Measurements from ENCODE around the gene TSSK6.
A peak's percentile ranks its signal among the peaks of the same experiment; 100 is the strongest.

The TSSK6 gene

DNA sequence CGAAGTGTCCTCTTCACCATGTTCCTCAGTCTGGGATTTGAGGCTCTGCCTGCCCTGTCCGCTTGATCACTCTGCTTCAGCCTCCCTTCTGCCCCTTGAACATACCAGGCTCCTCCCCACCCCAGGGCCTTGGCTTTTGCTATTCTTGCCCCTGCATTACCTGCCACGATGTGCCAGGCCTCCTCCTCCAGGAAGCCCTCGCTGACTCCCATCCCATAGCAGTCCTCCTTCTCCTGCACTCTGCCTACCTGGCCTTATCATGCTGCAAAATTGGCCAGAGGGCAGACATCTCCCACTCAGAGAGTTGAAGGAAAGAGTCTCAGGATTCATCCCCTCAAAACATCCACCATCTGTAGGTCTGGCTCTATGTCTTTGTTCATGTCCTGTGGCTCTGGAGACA is 15.5 kb upstream of the TSSK6 start:
- no peak for DNase-seq (ENCODE audit: low read depth)

DNA sequence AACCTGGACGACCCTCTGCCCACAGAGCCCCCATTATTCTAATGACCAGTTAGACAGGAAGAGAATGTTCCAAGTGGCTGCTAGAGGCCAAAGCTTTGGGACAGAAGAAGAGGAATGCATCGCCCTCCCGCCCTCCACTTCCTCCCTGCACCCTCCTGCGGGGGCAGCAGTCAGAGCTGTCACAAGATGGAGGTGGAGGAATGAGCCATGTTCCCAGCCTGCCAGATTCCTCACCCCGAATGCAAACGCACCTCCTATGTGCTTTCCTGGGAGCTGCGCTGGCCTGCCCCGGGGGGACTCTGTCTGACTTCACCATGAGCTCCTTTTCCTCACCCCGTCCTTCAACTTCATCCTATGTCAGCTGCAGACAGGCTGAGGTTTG is 15.1 kb upstream of the TSSK6 start:
- DNase-seq (ENCODE audit: low read depth): no peak

DNA sequence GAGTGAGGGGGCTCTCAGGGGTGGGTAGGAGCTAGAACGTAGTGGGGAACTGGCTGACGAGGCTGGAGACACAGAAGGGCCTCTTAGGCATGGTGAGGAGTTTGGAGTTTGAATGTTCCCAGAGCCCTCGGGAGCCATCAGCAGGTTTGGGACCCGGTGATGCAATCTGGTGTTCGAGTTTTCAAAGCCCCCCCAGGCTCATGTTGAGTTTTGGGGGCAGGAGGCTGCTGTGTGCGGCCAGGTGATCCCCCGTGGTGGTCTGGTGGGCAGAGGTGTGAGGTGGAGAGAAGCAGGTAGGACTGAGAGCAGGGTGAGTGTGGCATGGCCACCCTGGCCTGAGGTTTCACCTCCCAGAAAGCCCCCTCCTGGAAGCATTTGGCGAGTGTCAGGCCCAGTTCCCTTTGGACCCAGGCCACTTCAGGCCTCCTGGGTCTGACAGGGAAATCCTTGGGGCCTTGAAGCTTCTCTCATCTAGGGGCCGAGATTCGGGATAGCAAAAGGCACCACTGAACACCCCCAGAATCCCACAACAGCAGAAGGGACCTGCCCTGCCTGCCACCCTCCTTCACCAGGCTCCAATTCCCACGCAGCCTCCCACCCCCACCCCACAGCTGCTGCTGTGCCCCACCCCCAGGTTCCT is 14.6 kb upstream of the TSSK6 start:
- no peak for DNase-seq (ENCODE audit: low read depth)

DNA sequence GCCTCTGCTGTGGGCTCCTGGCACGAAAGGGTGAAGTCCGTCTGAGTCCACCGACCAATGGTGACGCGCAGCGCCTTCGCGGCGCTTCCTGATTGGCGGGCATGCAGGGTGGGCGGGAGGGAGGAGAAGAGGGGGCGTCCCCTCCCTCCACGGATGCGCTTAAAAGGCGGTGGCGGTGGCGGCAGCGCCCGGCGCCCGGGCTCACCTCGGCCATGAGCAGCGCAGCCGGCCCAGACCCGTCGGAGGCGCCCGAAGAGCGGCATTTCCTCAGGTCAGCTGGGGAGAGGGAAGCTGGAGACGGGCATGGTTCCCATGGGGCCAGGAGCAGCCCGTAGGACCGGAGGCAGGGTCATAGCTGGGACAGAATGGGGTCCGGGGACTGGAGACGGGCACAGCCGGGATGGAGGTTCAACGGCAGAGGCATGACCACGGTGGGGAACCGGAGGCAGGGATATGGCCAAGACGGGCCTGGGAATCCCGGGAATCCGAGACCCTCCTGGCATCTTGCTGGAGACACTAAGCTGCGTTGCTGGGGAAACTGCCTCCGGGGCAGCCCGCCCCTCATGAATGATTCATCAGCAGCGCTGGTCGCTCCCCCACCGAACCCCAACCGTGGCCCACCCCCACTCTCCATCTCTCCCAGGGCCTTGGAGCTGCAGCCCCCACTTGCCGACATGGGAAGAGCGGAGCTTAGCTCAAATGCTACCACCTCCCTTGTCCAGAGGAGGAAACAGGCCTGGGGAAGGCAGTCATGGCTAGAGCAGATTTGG is 13.6 kb upstream of the TSSK6 start, which contains the start of gene YJEFN3:
Gene YJEFN3 (plus strand): TSS at position 191 of the 770 bp plus-strand sequence. CDS start 22 bp downstream, at position 213.
- no peak for DNase-seq (ENCODE audit: low read depth)

DNA sequence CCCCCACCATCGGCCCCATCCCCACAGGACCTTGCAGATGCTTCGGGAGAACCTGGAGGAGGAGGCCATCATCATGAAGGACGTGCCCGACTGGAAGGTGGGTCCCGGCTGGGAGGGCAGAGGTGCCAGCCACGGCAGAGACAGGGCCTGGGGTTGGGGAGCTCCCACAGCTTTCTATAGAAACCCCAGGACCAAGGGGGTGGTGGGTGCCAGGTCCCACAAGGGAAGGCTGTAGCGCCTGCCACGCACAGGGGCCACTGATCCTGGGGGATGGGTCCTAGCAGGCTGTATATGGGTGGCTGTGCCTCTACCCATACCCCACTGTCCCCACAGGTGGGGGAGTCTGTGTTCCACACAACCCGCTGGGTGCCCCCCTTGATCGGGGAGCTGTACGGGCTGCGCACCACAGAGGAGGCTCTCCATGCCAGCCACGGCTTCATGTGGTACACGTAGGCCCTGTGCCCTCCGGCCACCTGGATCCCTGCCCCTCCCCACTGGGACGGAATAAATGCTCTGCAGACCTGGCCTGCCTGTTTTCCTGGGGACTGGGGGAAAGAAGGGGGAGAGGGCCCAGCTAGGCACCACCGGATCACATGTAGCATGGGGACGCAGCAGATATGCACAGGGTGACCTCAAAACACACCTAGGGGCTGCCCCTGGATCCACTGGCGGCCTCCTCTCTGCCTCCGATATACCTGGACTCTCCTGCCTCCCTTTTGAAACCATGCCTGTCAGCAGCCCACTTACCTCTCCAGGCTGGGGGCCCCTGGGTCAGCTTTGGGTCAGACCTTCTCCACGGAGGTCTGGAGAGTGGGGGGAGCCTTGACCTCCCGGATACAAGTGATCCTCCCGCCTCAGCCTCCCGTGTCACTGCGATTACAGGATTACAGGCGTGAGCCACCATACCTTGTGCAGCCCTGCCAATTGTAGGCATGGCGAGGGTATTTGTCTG is 12.6 kb upstream of the TSSK6 start:
- no peak for DNase-seq (ENCODE audit: low read depth)

DNA sequence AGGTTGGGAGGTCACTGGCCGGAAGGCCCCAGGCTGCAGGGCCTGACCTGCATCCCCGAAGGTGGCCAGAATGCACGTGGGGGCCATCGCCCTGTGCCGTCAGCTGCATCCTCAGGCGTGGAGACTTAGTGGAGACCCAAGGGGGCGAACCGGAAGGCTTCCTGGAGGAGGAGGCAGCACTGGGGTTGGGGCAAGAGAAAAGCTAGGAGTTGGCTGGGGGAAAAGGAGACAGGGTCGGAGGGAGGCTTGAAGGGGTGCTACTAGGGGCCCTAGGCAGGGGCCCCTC is 12.0 kb upstream of the TSSK6 start:
- DNase-seq (ENCODE audit: low read depth): no peak

DNA sequence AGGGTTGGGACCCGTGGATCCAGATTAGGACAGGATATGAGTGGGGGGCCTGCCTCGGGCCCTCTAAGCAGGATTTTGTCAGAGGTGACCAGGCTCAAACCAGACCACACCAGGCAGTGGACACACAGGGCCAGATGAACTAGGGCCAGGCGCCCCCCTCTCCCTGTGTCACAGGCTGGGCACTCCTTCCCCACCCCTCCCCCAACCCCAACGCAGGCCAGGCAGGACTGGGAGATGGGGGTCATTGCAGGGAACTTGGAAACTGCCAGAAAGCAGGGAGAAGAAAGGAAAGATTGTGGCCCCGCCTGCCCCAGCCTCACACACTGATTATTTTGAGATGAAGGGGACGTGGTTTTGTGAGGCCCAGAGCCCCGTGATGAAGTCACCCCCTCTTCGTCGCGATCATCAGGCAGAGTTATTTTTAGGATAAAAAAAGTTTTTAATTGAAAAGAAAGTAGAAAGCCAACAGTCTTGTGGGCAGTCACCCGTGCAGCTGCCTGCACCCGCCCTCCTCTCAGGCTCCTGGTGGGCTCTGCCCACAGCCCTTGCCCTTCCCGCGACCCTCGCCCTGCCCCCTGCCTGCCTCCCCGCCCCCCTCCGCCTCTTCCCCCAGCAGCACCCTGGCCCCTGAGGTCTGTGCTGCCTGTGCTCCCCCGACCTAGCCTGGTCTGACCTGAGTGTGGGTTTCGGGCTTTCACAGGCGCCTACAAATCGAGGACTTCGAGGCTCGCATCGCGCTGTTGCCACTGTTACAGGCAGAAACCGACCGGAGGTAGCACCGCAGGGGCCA is 11.4 kb upstream of the TSSK6 start:
- DNase-seq (ENCODE audit: low read depth): no peak

DNA sequence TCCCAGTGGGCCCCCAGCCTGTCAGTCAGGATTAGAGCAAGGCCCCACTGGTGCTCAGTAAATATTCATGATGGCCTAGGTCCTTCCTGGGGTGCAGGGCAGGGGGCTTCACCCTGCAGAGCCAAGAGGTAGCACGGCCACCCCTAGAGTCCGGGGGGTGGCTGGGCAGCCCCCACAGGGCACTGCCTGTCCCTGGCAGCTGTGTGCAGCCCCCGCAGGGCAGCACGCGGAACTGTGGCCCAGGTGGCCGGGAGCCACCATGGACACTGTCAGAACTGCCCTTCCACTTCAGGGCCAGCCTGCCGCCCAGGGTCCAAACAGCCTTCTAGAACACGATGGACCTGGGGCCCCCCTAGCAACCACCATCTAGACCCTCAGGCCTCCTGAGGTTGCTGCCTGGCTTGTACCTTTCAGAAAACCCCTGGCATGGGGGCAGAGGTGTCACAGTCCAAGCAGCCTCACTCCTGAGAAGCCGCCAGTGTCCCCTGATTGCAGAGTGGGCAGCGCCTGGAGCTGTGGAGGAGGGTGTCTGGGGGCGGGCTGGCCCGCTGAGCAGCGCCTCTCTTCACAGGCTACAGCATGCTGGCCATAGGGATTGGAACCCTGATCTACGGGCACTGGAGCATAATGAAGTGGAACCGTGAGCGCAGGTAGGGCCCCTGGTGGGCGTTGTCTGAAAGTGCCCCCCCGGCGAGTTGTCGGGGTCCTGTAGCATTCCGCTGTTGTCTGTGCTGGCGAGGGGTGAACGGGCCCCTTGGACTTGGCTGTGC is 10.4 kb upstream of the TSSK6 start:
- DNase-seq (ENCODE audit: low read depth): no peak

DNA sequence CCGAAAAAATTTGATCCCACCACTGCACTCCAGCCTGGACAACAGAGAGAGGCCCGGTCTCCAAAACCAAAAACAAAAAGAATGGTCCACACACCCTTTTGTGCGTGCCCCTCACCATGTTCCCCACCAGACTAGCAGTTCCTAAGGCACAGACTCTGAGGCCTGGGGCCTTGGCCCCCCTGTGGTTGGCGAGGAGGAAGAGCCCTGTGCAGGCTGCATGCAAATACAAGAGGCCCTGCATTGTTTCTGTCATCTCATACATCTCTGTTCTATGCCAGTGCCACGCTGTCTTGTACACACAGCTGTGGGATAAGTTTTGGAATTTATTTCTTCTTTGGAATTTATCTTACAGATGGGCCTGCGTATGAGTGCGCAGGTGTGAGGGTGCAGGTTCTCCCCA is 8.7 kb upstream of the TSSK6 start:
- no peak for DNase-seq (ENCODE audit: low read depth)

DNA sequence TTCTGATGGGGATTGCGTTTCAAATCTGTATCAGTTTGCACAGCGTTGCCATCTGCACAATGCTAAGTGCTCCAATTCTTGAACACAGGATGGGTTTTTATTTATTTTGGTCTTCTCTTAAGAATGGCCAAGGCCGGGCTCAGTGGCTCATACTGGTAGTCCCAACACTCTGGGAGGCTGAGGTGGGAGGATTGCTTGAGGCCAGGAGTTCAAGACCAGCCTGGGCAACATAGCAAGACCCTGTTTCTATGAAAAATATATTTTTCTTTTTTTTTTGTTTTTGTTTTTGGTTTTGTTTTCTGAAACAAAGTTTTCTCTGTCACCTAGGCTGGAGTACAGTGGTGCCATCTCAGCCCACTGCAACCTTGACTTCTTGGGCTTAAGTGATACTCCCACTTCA is 7.8 kb upstream of the TSSK6 start:
- DNase-seq (ENCODE audit: low read depth): no peak

DNA sequence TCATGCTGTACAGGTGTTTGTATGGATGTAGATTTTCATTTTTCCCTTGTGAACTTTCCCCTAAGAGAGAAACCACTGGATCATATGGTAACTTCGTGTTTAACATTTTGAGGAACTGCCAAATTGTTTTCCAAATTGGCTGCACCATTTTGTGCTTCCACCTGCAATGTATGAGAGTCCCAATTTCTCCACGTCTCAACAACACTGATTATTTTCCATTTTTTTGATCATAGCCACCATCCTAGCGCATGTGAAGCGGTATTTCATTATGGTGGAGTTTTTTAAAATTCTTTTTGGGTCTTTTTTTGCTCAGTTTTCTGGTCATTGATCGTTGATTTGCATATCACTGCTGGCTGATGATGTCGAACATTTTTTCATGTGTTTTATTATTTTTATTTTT is 5.6 kb upstream of the TSSK6 start:
- no peak for DNase-seq (ENCODE audit: low read depth)

DNA sequence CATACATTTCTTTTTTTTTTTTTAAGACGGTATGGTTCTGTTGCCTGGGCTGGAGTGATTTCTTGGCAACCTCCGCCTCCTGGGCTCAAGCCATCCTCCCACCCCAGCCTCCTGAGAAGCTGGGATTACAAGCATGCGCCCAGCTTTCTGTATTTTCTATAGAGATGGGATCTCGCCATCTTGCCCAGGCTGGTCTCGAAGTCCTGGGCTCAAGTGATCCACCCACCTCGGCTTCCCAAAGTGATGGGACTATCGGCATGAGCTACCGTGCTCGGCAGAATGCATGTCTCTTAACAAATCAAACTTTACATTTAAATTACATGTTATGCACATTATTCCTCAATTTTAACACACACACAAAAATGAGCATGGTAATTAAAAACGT is 1.9 kb upstream of the TSSK6 start:
- no peak for DNase-seq (ENCODE audit: low read depth)

DNA sequence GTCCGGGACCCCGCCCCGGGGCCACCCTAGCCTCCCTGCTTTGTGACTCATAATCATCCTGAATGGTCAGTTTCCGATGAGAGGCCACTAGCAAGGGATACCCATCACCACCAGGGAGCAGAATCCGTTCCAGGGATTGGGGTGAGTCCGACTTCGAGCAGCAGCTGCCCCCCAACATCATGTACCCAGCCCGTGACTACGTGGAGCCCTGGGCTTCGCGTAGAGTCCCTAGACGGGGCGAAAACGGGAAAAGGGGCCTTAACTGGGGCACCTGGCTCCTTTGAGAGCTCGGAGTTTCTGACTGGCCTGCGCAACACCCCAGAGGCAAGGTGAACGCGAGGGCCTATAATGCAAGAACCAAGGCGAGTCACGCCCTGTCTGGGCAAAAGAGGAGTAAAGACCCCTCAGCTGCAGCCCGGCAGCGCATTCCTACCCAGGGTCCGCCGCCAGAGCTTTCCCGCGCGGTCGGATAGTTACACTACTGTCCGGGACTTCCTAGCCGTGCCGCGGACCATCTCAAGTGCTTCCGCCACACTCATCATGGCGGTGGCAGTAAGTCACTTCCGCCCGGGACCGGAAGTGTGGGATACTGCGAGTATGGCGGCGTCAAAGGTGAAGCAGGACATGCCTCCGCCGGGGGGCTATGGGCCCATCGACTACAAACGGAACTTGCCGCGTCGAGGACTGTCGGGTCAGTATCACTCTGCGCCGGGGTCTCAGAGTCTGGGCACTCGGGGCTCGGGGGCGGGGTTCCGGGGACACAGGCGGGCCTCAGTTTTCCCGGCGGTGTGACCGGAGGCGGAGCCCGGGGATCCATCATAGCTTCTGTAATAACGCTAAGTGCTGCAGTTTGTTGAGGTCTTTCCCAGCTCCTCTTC is 533 bp upstream of the TSSK6 start, which contains the start of gene NDUFA13:
Gene NDUFA13 (plus strand): TSS at position 584 of the 878 bp plus-strand sequence. CDS start 14 bp downstream, at position 598.
- DNase-seq (ENCODE audit: low read depth): peak; percentile 91

DNA sequence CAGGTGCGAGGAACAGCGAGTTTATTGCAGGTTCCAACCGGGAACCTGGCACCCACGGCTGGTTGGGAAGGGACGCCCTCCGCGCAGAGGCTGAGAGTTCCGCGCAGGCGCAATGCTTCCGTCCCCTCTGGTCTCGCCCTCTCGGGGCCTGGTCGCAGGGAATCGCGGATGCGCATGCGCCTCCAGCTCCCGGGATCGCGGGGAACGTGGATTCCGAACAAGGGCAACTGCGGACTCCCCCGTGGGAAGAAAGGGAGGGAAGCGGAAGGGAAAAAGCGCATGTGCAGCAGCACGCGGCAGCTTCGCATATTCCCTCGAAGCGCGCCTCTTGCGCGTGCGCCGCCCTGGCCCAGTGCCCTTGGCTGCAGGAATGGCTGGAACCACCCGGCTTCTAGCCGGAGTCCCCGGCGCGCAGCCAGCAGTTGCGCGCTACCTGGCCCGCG is 1.1 kb downstream of the TSSK6 start:
- no peak for DNase-seq (ENCODE audit: low read depth)

DNA sequence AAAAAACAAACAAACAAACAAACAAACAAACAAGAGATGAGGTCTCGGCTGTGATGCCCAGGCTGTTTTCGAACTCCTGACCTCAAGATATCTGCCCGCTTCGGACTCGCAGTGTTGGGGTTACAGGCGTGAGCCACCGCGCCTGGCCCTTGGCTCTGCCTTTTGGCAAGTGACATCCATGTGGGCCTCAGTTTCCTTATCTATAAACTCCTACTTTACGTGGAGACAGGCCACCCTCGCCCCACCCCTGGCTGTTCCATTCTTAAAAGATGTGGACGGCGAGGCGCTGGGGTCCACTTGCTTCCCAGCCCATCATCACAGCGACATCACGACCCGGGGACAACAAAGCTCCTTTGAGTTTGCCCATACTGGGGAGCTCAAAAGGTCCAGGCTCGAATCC is 1.7 kb downstream of the TSSK6 start:
- no peak for DNase-seq (ENCODE audit: low read depth)

DNA sequence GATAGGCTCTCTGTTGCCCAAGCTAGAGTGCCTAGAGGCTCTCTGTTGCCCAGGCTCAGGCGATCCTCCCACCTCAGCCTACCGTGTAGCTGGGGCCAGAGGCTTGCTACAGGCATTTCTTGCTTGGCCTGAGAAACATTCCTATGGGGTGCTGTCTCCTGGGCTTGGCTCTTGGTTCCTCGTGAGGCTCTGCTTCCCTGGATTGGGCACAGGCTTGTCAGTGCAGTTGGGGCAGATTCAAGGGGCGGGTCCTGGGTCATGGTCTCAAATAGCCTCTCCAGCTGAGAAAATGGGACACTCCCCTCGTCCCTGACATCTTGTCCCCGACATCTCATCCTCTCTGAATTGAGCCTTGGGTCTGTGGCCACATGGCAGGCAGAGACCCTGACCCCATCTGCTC is 4.9 kb downstream of the TSSK6 start:
- no peak for DNase-seq (ENCODE audit: low read depth)

DNA sequence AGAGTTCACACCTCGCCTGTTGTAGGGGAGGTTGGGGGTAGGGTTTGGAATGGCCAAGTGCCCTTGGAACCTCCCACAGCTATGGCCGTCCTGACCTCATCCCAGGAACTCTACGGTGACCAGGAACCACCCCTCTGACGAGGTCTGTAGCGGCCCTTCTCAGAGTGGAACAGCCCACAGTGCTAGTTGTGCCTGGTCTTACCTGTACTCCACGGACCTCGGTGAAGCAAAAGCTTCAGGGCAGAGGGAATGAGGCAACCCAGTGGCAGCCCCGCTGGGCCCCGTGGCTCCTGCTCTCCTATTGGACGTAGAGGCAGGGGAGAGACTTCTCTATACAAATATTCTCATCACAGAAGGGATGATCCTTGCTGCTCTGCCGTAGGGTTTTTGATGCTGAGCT is 7.1 kb downstream of the TSSK6 start:
- no peak for DNase-seq (ENCODE audit: low read depth)

DNA sequence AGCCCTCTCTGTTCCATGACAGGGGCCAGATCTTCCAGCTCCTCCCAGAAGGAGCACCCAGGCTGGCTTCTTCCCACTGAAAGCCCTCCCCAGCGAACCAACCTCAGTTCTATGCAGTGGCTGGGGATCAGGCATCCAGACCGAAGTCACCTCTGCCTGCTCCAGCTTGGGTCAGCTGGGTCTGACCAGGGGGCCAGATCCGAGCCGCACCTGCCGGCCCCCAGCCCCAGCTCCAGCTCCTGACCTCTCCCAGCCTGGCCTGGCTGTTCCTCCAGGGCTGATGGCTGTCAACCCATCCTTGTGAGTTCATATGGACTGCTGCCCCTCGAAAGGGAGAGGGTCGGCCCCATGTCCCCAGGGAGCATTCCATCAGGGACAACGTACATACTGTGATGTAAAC is 8.0 kb downstream of the TSSK6 start:
- DNase-seq (ENCODE audit: low read depth): no peak

DNA sequence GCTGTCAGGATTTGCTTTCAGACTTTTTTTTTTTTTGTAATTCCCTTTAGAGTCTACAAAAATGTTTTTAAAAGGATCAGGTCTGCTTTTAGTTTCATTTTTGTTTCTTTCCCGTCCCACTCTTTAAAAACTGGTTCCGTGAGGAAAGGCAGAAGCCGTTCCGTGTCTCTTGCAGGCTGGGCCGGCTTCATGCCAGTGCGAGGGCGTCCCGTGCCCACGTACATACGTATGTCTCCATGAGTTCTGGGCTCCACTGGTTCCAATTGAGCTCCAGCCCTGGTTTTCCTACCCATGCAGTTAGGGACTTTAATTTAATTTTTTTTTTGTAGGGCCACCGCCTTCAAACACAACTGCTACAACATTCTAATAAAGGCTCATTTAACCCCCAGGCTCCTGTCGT is 8.8 kb downstream of the TSSK6 start:
- DNase-seq (ENCODE audit: low read depth): no peak

DNA sequence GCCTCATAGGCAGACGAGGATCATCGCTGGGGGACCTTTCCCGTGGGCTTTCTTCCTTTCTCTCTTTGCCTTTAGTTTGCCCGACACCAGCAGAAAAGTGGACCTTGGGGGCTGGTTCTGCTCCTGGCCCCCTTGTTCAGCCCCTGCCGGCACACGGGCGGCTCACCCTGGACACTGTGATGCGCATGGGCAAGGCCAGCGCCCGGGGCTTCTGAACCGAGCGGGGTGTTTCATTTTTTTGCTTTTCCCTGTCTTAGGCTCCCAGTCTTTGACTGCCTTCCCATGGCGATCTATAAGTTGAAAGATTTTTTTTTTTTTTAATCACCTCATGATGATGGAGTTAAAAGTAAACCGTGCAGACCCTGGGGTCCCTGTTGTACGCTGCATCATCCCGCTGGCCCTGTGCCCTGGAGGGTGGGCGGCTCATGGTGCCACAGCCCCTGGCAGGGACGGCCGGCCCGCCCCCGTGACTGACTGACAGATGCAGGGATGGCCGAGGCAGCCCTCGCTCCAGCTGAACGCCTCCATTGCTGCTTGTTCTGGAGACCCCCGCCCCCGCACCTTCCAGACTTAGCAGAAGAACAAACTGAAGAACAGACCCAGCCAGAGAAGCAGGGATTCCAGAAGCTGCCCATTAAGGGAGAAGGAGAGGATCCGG is 9.6 kb downstream of the TSSK6 start:
- no peak for DNase-seq (ENCODE audit: low read depth)
